Hematopoietic multipotent progenitor cell treated with erythropoietin and hydrocortisone succinate and interleukin-3 and kit ligand, for 8 days (in vitro differentiated cells): ENCODE data around the gene GALNT3.

Source experiments
- DNase-seq: peaks from one replicate; pipeline ENCODE4 v3.0.0-alpha.2; 2015

The GALNT3 gene

DNA sequence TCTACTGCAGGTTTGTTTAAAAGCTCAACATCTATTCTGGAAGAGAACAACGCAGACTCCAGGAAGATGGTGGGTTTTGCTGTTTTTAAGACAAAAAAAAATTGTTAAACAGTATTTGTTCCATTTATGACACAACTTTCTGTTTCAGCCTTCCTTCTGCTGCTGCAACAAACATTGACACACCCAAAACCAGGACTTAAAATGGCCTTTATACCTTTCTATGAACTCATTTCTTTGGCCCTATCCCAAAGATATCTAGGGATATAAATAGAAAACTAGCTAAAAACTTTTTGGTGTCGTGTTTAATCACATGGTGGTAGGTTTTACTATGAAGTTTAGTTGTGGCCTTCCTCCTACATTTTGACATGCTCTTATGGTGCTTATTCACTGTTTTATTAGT is 964 bp upstream of the GALNT3 start:
- no peak for DNase-seq

DNA sequence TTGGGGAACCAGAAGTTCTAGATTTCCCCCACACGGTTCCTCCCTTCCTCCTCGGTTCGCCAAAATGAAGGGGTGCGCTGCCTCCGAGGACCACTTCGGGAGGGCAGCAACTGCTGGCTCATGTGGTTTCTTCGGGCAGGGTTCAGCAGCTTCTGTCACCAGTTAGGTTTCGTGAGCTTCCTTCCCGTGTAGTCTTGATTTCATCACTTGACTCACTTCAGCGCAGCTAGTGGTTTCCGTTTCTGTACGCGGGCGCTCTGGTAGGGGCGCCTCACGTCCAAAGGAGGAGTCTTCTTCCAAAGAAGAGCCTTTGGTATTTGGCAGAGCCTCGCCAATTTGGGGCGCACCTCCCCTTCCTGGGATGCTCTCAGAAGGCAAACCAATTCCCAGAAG is 485 bp upstream of the GALNT3 start:
- DNase-seq: peak; percentile 24

DNA sequence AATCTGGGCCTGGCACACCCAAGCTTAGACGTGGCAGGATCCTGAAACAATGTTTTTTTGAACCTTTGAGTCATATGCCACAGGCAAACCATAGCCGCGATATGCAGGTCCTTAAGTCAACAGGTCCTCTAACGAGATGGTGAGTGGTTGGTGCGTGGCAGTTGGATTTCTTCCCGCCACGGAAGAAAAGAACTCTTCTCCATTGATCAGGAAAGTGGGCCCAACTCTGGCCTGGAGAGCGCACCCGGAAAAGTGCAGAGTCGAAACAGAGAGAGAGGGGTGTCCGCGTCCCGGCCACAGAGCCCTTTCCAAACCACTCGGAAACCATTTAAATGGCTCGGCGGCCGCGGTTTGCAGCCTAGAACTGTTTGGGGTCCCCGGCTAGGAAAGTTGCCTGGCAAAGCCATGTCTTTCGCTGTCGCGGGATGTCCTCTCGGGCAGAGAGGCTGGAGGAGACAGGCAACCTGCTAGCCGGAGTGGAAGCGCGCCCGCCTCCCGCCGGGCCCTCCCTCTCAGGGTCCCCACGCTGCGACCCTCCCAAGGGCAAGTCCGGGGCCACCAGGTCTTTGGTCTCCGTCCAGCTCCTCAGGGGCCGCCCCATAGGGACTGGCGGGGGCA is 777 bp downstream of the GALNT3 start:
- DNase-seq: no peak

DNA sequence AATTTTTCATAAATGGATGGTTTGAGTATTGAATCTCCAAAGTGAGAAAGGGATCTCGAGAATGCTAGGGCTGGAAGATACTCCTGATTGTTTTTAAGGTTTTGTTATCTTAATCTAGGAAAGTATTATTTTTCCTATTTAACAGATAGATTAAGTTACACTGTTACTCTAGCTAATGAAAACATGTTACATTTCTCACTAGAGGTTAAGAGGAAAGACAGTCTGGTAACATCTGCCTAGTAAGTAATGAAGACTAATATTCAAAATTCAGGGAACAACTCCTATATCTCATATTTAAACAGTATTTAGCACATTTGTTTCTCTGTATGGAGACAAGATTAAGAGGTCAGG is 2.0 kb downstream of the GALNT3 start:
- no peak for DNase-seq

GRCh38 chr2:165791421-165792103 is 2.5 kb downstream of the GALNT3 start:
- DNase-seq: no peak

GRCh38 chr2:165790466-165790865 is 3.6 kb downstream of the GALNT3 start:
- no peak for DNase-seq

- no peak for DNase-seq
These were observed 6.7 kb downstream of the GALNT3 start for GRCh38 chr2:165787334-165787733.

GRCh38 chr2:165779706-165780105 is 14.3 kb downstream of the GALNT3 start:
- no peak for DNase-seq

DNA sequence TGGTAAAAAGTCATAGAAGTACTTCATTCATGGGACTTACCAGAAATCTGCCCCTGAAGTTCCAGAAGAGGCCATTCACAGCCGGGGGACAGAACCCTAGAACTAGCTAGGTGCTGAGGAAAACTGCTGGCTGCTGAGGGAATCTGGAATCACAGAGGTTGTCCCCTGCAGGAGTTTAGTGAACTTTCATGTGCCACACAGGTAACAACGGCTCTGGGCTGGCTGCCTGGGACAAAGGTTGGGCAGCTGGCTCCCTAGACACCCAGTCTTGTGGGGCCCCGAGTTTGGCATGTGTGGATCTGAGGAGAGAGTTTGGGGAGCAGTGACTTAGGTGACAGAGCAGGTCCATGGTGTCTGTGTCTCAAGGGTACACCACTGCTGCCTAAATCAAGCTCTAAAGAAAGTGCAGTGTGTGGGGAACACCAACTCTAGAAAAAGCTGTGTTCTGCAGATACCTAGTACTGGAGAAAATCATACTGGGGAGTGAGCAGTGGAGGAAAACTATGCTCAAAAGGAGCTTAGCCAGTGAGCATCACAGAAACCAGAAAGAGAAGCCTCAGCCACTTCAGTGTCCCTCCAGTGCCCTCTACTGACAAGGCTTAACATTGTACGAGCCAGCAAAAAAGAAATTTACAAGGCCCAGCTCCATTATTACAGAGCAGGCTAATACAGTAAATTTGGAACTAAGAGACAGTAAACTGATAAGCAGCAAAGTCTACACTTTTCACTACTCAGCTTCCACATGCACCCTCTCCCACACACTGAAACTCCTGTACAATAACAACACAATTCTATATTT is 15.2 kb downstream of the GALNT3 start:
- DNase-seq: peak; percentile 23

- DNase-seq: no peak
These were observed 15.9 kb downstream of the GALNT3 start for GRCh38 chr2:165778187-165778556.

- DNase-seq: no peak
These were observed 16.4 kb downstream of the GALNT3 start for GRCh38 chr2:165777522-165778186.

DNA sequence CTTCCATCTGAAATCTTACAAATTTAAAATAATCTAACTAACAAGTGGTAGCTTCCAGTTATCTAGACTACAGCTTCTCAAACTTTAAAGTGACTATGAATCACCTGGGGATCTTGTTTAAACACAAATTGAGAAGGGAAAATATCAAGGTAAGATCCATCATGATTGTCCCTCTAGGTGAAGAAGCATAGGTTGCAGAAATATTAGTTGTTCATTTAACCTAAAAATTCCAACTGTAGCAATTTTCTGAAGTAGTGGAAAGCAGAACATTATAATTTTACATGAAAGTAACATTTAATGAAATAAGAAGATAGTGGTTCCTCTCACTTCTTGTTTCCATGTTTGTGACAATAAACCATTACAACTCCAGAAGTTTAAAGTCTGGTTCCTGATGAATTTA is 17.3 kb downstream of the GALNT3 start:
- no peak for DNase-seq

DNA sequence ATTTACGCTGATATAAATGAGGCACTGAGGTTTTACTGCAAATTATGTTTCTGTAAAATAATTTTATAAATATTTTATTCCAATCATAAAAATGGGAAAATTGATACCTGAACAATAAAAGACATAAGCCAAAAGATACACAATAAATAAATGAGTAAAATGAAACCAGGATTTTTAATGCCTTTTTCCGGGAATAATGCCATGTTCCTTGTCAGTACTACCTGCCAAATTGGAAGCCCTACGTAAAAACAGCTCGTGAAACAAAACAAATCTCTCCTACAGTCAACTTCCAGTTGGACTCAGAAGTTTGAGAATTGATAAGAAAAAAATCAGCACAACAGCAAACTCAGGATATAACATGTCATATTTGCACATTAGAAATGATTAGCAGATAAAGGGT is 18.0 kb downstream of the GALNT3 start:
- no peak for DNase-seq

- no peak for DNase-seq
These were observed 20.4 kb downstream of the GALNT3 start for GRCh38 chr2:165773684-165774083.

- no peak for DNase-seq
These were observed 21.9 kb downstream of the GALNT3 start for GRCh38 chr2:165772183-165772582.

DNA sequence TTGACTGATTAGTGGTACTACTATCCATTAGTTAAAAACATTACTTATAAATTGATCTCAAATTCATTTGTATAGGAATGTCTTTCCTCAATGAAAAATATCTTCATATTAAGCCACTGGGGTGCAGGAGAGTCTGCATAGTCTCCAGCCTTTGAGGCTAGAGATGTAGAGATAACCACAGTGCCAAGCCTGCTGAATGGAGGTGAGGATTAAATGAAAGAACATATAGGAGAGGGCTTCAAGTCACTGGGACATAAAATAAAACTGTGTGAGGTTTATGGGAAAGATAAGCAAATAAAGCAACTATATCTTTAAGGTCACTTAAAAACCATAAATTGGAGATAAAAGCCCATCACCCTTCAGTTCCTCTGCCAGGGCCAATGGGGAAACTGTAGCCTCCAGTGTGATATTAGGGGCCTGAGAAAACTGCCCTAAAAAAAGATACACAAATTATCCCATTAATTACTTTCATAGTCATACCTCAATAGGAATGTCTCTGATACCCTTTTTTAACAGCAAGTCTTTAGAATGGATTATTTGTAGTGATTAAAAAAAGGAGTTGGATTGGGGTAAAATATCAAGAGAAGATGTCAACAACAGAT is 27.6 kb downstream of the GALNT3 start:
- DNase-seq: no peak

- DNase-seq: no peak
These were observed 31.3 kb downstream of the GALNT3 start for GRCh38 chr2:165762723-165763122.

DNA sequence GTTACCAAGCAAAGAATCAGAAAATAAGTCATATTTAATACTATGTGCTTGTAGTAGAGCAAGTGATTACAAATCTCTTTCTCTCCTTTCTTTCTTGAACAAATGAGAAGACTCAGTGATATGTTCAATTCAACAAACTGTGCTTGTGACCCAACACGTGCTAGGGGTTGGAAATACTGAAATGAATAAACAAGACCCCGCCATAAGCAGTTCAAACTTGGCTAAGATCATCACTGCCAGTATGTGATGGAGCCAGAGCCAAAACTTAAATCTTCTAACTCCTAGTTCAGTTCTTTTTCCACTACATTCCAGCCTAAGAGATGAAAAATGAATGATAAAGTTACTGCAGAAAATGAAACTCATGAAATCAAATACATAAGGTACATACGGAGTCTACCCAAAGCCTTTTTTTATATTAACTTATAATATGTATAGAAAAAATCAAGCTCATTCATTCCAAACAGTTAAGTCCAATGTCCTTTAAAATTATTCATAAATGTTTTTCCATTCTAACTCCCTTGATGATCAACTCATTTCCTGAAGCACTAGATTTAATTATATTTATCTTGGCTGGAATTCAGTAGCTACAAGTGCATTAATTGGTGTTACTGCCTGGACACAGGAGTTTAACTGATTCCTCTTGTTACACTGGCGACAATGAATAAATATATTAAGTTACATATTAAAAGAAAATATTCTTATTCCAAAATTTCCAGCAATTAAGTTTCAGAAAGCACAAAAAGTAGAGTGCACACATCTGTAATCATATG is 36.0 kb downstream of the GALNT3 start:
- no peak for DNase-seq

- DNase-seq: no peak
These were observed 47.5 kb downstream of the GALNT3 start for GRCh38 chr2:165746501-165746900.

DNA sequence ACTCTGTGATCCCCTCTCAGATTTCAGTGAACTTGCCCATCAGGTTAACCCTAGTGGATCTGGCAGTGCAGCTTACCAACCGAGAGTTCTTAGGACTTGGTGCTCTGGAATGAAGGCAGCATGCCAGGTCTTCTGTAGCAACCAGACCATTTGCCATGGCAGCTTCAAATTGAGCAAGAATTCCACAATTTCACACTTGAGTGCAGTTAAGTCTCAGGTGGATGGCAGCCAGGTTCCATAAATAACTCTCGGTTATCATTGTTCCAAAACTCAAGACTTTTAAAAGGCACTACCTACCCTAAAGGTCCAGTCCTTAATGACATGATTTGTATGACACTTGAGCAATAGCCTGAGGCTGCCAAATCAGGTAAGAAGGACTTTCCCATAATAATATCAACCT is 48.1 kb downstream of the GALNT3 start:
- no peak for DNase-seq

GRCh38 chr2:165743442-165743841 is 50.6 kb downstream of the GALNT3 start:
- peak; percentile 8 for DNase-seq

DNA sequence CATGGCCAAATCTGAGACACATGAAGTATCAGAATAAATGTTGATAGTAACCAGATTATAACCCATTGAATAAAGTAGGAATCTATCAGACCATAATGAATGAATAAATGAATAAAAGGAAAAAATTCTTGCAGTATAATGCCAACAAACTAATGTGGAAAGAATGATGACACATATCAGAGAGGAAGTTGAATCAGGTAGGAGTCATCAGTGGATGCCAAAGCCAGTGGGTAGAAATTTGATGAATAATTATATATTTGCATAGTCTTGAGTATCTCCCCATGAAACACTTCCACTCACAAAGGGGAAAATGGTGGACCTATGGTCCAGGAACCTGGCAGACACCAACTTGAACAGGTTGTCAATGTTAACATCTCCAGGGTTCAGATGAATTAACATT is 68.6 kb downstream of the GALNT3 start:
- DNase-seq: no peak

DNA sequence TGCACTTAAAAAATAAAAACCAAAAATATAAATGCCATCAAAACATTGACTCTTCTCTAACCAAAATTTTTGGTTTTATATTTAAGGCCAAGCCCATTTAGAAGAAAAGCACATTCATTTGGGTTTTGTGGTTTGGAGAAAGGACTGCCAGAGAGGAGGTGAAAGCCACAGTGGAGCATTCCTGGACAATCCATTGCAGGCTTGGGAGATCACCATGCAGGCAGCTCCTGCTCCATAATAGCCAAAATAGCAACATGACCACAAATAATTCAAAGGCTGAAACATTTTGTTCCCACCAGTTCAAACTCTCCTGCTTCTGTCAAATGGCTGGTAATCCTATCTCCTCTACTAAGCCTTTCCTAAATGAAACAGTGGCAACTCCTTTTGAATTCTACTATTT is 73.5 kb downstream of the GALNT3 start:
- DNase-seq: no peak
